ENCODE measurements around the gene ZMYND10. TPM values are rescaled to one million over a fixed set of nuclear protein-coding genes. Genes with fewer than 3 reads are reported as not detected.

The ZMYND10 gene
- total RNA-seq, 1 donor = 2.9 TPM

GRCh38 chr3:50385754-50386153, 40.2 kb upstream of the ZMYND10 start:
- Histone ChIP-seq H3K4me1 (ENCODE audit: insufficient read depth, low read length) (no peaks in the 10 kb centered on the region), H2AFZ (ENCODE audit: low read length) (no peak overlapping the region), H3K4me3 (ENCODE audit: insufficient read depth, low read length) (no peak overlapping the region), H3K79me2 (ENCODE audit: insufficient read depth, low read length) (no peaks in the 10 kb centered on the region), H3K27me3 (ENCODE audit: insufficient read depth, low read length) (peaks cover 3% of the 10 kb centered on the region), H3K4me2 (ENCODE audit: insufficient read depth, low read length) (no peak overlapping the region), H4K20me1 (ENCODE audit: insufficient read depth, low read length) (no peaks in the 10 kb centered on the region), H3K27ac (ENCODE audit: low read depth, low read length) (no peak overlapping the region), H3K9me3 (ENCODE audit: low read depth, low read length) (no peaks in the 10 kb centered on the region), H3K36me3 (ENCODE audit: insufficient read depth, low read length) (no peaks in the 10 kb centered on the region)
- TF ChIP-seq, protein P1, sequence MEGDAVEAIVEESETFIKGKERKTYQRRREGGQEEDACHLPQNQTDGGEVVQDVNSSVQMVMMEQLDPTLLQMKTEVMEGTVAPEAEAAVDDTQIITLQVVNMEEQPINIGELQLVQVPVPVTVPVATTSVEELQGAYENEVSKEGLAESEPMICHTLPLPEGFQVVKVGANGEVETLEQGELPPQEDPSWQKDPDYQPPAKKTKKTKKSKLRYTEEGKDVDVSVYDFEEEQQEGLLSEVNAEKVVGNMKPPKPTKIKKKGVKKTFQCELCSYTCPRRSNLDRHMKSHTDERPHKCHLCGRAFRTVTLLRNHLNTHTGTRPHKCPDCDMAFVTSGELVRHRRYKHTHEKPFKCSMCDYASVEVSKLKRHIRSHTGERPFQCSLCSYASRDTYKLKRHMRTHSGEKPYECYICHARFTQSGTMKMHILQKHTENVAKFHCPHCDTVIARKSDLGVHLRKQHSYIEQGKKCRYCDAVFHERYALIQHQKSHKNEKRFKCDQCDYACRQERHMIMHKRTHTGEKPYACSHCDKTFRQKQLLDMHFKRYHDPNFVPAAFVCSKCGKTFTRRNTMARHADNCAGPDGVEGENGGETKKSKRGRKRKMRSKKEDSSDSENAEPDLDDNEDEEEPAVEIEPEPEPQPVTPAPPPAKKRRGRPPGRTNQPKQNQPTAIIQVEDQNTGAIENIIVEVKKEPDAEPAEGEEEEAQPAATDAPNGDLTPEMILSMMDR (IDR thresholded peaks at IDR 0.05; ENCODE audit: extremely low read depth, low read depth, low read length) = no peak
- no peak for DNase-seq (ENCODE audit: insufficient read length, low spot score, missing footprints)

DNA sequence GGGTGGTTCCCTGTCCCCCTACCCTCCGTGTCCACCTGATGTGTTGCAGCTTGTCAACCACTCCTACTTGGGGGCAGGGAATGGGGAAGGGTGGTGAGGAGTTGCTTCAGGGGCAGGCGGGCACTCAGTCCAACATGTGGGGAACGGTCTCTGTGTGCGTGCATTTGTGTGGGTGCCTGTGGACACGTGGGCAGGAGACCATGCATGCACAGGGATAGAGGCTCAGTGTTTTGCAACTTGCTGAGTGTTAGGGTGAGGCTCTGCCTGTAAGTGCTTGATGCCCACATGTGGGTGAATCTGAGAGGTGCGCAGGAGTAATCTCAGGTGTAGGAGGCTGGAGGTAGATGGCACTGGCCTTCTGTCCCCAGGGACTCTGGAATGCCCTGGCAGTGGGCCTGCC, 38.2 kb upstream of the ZMYND10 start:
- no peaks in the 10 kb centered on the region for H3K36me3 ChIP-seq (ENCODE audit: insufficient read depth, low read length)
- no peaks in the 10 kb centered on the region for H4K20me1 ChIP-seq (ENCODE audit: insufficient read depth, low read length)
- H2AFZ ChIP-seq (ENCODE audit: low read length) = no peak overlapping the region
- no peaks in the 10 kb centered on the region for H3K4me1 ChIP-seq (ENCODE audit: insufficient read depth, low read length)
- no peak overlapping the region for H3K27ac ChIP-seq (ENCODE audit: low read depth, low read length)
- H3K4me2 ChIP-seq (ENCODE audit: insufficient read depth, low read length) = no peak overlapping the region
- DNase-seq (ENCODE audit: insufficient read length, low spot score, missing footprints) = no peak
- no peaks in the 10 kb centered on the region for H3K79me2 ChIP-seq (ENCODE audit: insufficient read depth, low read length)
- TF ChIP-seq, protein P1 (IDR thresholded peaks at IDR 0.05; ENCODE audit: extremely low read depth, low read depth, low read length) = no peak
- H3K27me3 ChIP-seq (ENCODE audit: insufficient read depth, low read length) = peaks cover 3% of the 10 kb centered on the region
- H3K4me3 ChIP-seq (ENCODE audit: insufficient read depth, low read length) = no peak overlapping the region
- no peaks in the 10 kb centered on the region for H3K9me3 ChIP-seq (ENCODE audit: low read depth, low read length)

GRCh38 chr3:50382722-50383121, 37.2 kb upstream of the ZMYND10 start:
- DNase-seq (ENCODE audit: insufficient read length, low spot score, missing footprints) = no peak
- H3K4me1 ChIP-seq (ENCODE audit: insufficient read depth, low read length) = no peaks in the 10 kb centered on the region
- H3K9me3 ChIP-seq (ENCODE audit: low read depth, low read length) = no peaks in the 10 kb centered on the region
- H3K79me2 ChIP-seq (ENCODE audit: insufficient read depth, low read length) = no peaks in the 10 kb centered on the region
- no peak overlapping the region for H3K4me3 ChIP-seq (ENCODE audit: insufficient read depth, low read length)
- H3K4me2 ChIP-seq (ENCODE audit: insufficient read depth, low read length) = no peak overlapping the region
- TF ChIP-seq, protein P1 (IDR thresholded peaks at IDR 0.05; ENCODE audit: extremely low read depth, low read depth, low read length) = no peak
- H3K27ac ChIP-seq (ENCODE audit: low read depth, low read length) = no peak overlapping the region
- no peaks in the 10 kb centered on the region for H4K20me1 ChIP-seq (ENCODE audit: insufficient read depth, low read length)
- no peak overlapping the region for H2AFZ ChIP-seq (ENCODE audit: low read length)
- no peaks in the 10 kb centered on the region for H3K36me3 ChIP-seq (ENCODE audit: insufficient read depth, low read length)
- H3K27me3 ChIP-seq (ENCODE audit: insufficient read depth, low read length) = peaks cover 3% of the 10 kb centered on the region

- Histone ChIP-seq H3K9me3 (ENCODE audit: low read depth, low read length) (no peaks in the 10 kb centered on the region), H2AFZ (ENCODE audit: low read length) (no peak overlapping the region), H4K20me1 (ENCODE audit: insufficient read depth, low read length) (no peaks in the 10 kb centered on the region), H3K4me2 (ENCODE audit: insufficient read depth, low read length) (no peak overlapping the region), H3K27me3 (ENCODE audit: insufficient read depth, low read length) (peaks cover 3% of the 10 kb centered on the region), H3K36me3 (ENCODE audit: insufficient read depth, low read length) (no peaks in the 10 kb centered on the region), H3K79me2 (ENCODE audit: insufficient read depth, low read length) (no peaks in the 10 kb centered on the region), H3K27ac (ENCODE audit: low read depth, low read length) (no peak overlapping the region), H3K4me3 (ENCODE audit: insufficient read depth, low read length) (no peak overlapping the region), H3K4me1 (ENCODE audit: insufficient read depth, low read length) (no peaks in the 10 kb centered on the region)
- DNase-seq (ENCODE audit: insufficient read length, low spot score, missing footprints) = no peak
- TF ChIP-seq, protein P1 (IDR thresholded peaks at IDR 0.05; ENCODE audit: extremely low read depth, low read depth, low read length) = no peak
Observed at GRCh38 chr3:50381383-50381782, 35.9 kb upstream of the ZMYND10 start.
